HFFc6 (cell line): ENCODE measurements around the gene GGCX. TPM values are rescaled to one million over a fixed set of nuclear protein-coding genes. Genes with fewer than 3 reads are reported as not detected.

Source experiments
- DNase-seq: peaks from one replicate; pipeline ENCODE4 v3.0.0-alpha.2; 2018
- H3K27ac Mint-ChIP-seq: 2 replicates; pipeline ENCODE4 v1.8.0; 2020; ENCODE audit warnings: mild to moderate bottlenecking, mixed read lengths
- H3K27me3 Mint-ChIP-seq: 2 replicates; pipeline ENCODE4 v1.8.0; 2021; ENCODE audit warnings: mild to moderate bottlenecking, moderate library complexity, mixed read lengths; ENCODE audit not compliant: insufficient read depth
- H3K36me3 Mint-ChIP-seq: 2 replicates; pipeline ENCODE4 v1.8.0; 2021; ENCODE audit warnings: low read depth, mixed read lengths
- H3K4me1 Mint-ChIP-seq: 2 replicates; pipeline ENCODE4 v1.8.0; 2020; ENCODE audit warnings: low read depth, mixed read lengths
- H3K4me3 Mint-ChIP-seq: 2 replicates; pipeline ENCODE4 v1.8.0; 2020; ENCODE audit warnings: mild to moderate bottlenecking, moderate library complexity, mixed read lengths
- H3K9me3 Mint-ChIP-seq: 2 replicates; pipeline ENCODE4 v1.8.0; 2020; ENCODE audit warnings: mild to moderate bottlenecking, mixed read lengths
- CTCF ChIP-seq: fragments of 200-600 bp; sonication (generic); IDR thresholded peaks from 2 replicates; pipeline ENCODE4 v1.5.0; 2021; ENCODE audit warnings: antibody characterized with exemption, mild to moderate bottlenecking
- total RNA-seq, 6 experiments: library from RNA; stranded (reverse); fragmentation: NEBNext Ultra II Directional; extraction: Animal tissue kit (Norgen Biotek cat#: 25700); gene quantifications; 2 replicates in 1 of 6; 3 replicates in 5 of 6; pipeline ENCODE4 v1.2.3, GENCODE V29; 2021

Gene GGCX
- total RNA-seq, 6 experiments from 2014 or later = 55.9 to 68.9 (median 62.4) TPM

- Mint-ChIP-seq H3K36me3 (peaks cover 4% of the 10 kb centered on the region; the same call in 1 of the 2 replicates), H3K4me1 (peaks cover 84% of the 10 kb centered on the region), H3K4me3 (no peak overlapping the region), H3K9me3 (no peaks in the 10 kb centered on the region), H3K27ac (peak overlapping the region; percentile 94), H3K27me3 (no peaks in the 10 kb centered on the region)
- no peak for TF ChIP-seq CTCF
- no peak for DNase-seq
Observed at GRCh38 chr2:85503168-85503850, 58.0 kb downstream of the GGCX start.

GRCh38 chr2:85502720-85503119, 58.6 kb downstream of the GGCX start:
- TF ChIP-seq CTCF = no peak
- peaks cover 87% of the 10 kb centered on the region for H3K4me1 Mint-ChIP-seq
- no peak for DNase-seq
- H3K36me3 Mint-ChIP-seq = peaks cover 6% of the 10 kb centered on the region; the same call in 1 of the 2 replicates
- H3K27ac Mint-ChIP-seq = peak overlapping the region; percentile 94
- no peak overlapping the region for H3K4me3 Mint-ChIP-seq
- H3K27me3 Mint-ChIP-seq = no peaks in the 10 kb centered on the region
- no peaks in the 10 kb centered on the region for H3K9me3 Mint-ChIP-seq

- H3K9me3 Mint-ChIP-seq = no peaks in the 10 kb centered on the region
- H3K27ac Mint-ChIP-seq = no peak overlapping the region
- H3K36me3 Mint-ChIP-seq = peaks cover 8% of the 10 kb centered on the region; the same call in 1 of the 2 replicates
- no peak overlapping the region for H3K4me3 Mint-ChIP-seq
- H3K27me3 Mint-ChIP-seq = no peaks in the 10 kb centered on the region
- TF ChIP-seq CTCF = no peak
- H3K4me1 Mint-ChIP-seq = peaks cover 74% of the 10 kb centered on the region
- DNase-seq = no peak
Observed at GRCh38 chr2:85501248-85501647, 60.0 kb downstream of the GGCX start.

- H3K9me3 Mint-ChIP-seq = no peaks in the 10 kb centered on the region
- peaks cover 8% of the 10 kb centered on the region; the same call in 1 of the 2 replicates for H3K36me3 Mint-ChIP-seq
- DNase-seq = no peak
- H3K27me3 Mint-ChIP-seq = no peaks in the 10 kb centered on the region
- no peak overlapping the region for H3K27ac Mint-ChIP-seq
- TF ChIP-seq CTCF = no peak
- H3K4me1 Mint-ChIP-seq = peaks cover 42% of the 10 kb centered on the region
- H3K4me3 Mint-ChIP-seq = no peak overlapping the region
Observed at GRCh38 chr2:85497944-85498630, 63.2 kb downstream of the GGCX start.

- no peak for TF ChIP-seq CTCF
- peaks cover 31% of the 10 kb centered on the region for H3K4me1 Mint-ChIP-seq
- H3K4me3 Mint-ChIP-seq = no peak overlapping the region
- no peak for DNase-seq
- H3K9me3 Mint-ChIP-seq = no peaks in the 10 kb centered on the region
- no peak overlapping the region for H3K27ac Mint-ChIP-seq
- H3K36me3 Mint-ChIP-seq = peaks cover 8% of the 10 kb centered on the region; the same call in 1 of the 2 replicates
- H3K27me3 Mint-ChIP-seq = no peaks in the 10 kb centered on the region
Observed at GRCh38 chr2:85496436-85496835, 64.9 kb downstream of the GGCX start.

Other genes starting within 250 kb of the GGCX start
- 100 to 1,000 TPM; 143 to 161 (median 150) TPM for gene TGOLN2, start 233.5 kb downstream of the GGCX start, total RNA-seq
- gene RETSAT, start 207.0 kb downstream of the GGCX start, total RNA-seq = 10 to 100 TPM; 36.3 to 50.4 (median 39.0) TPM
- 10 to 100 TPM in 2 of 6 experiments, 1 to 10 TPM in 4; 7.0 to 10.9 (median 9.3) TPM for gene ELMOD3, start 206.7 kb downstream of the GGCX start, total RNA-seq
- 10 to 100 TPM; 10.7 to 49.6 (median 13.6) TPM for gene CAPG, start 151.1 kb downstream of the GGCX start, total RNA-seq
- under 1 TPM in 3 of 6 experiments, not detected in 3; 0.25 to 0.52 (median 0.37) TPM for gene SH2D6, start 142.8 kb downstream of the GGCX start, total RNA-seq
- gene MAT2A, start 22.3 kb downstream of the GGCX start, total RNA-seq = 100 to 1,000 TPM; 138 to 171 (median 158) TPM
- gene VAMP8, start 16.1 kb upstream of the GGCX start, total RNA-seq = under 1 TPM in 4 of 6 experiments, not detected in 2; 0.31 to 0.46 (median 0.35) TPM
- gene VAMP5, start 22.9 kb upstream of the GGCX start, total RNA-seq = 10 to 100 TPM; 51.2 to 84.2 (median 71.4) TPM
- 100 to 1,000 TPM; 121 to 160 (median 146) TPM for gene RNF181, start 34.3 kb upstream of the GGCX start, total RNA-seq
- gene TMEM150A, start 41.2 kb upstream of the GGCX start, total RNA-seq = 10 to 100 TPM; 10.3 to 20.4 (median 12.7) TPM
- 10 to 100 TPM; 13.7 to 17.6 (median 16.0) TPM for gene C2orf68, start 50.6 kb upstream of the GGCX start, total RNA-seq
- gene USP39, start 54.7 kb upstream of the GGCX start, total RNA-seq = 10 to 100 TPM; 44.1 to 49.2 (median 47.4) TPM
- gene SFTPB, start 106.7 kb upstream of the GGCX start, total RNA-seq = not detected
- not detected for gene GNLY, start 132.9 kb upstream of the GGCX start, total RNA-seq
- 10 to 100 TPM; 34.4 to 53.0 (median 45.5) TPM for gene ATOH8, start 192.5 kb upstream of the GGCX start, total RNA-seq